Caco-2 (cell line): ENCODE data around the gene PAIP2B. TPM values are rescaled to one million over a fixed set of nuclear protein-coding genes. Genes with fewer than 3 reads are reported as not detected.

Experiments
- BruUV-seq: library from RNA; stranded (reverse); fragments of 400-500 nt; replicated peaks from 2 replicates; lab custom pipeline; 2021; lab: Mats Ljungman, UMichigan
- CTCF ChIA-PET: fragments of 300-600 bp; sonication (Branson Sonifier 250); formaldehyde crosslinking; loops from one replicate; lab custom pipeline; 2022; ENCODE audit warnings: antibody characterized with exemption; lab: Charles Lee
- POLR2A ChIA-PET: fragments of 300-600 bp; sonication (Branson Sonifier 250); formaldehyde crosslinking; loops from one replicate; lab custom pipeline; 2022; ENCODE audit warnings: antibody characterized with exemption; lab: Charles Lee
- DNase-seq, 2 experiments: peaks; one replicate each; pipeline versions ENCODE4 v3.0.0 to v3.0.0-alpha.2; 2020 to 2022
- H3K27me3 ChIP-seq: replicated peaks from 2 replicates; pipeline ENCODE4 v1.6.0; 2011; ENCODE audit warnings: low read length; ENCODE audit not compliant: control insufficient read depth, insufficient read depth
- H3K36me3 ChIP-seq: 2 replicates; pipeline ENCODE4 v1.5.1; 2011; ENCODE audit warnings: low read length; ENCODE audit not compliant: control insufficient read depth, insufficient read depth
- H3K4me1 ChIP-seq: fragments of 250-450 bp; sonication (Bioruptor Pico); 2 replicates; pipeline ENCODE4 v1.5.1; 2020; ENCODE audit warnings: mild to moderate bottlenecking
- H3K4me3 ChIP-seq: 2 replicates; pipeline ENCODE4 v1.5.1; 2011; ENCODE audit warnings: low read depth, mild to moderate bottlenecking, control low read depth, low read length
- H3K9me3 ChIP-seq: fragments of 250-450 bp; sonication (Bioruptor Pico); 2 replicates; pipeline ENCODE4 v1.5.1; 2020; ENCODE audit warnings: mild to moderate bottlenecking, moderate library complexity
- H3K27ac Mint-ChIP-seq: one replicate; pipeline ENCODE4 v1.8.0; 2022; ENCODE audit warnings: mixed read lengths; ENCODE audit not compliant: unreplicated experiment
- H3K27me3 Mint-ChIP-seq: one replicate; pipeline ENCODE4 v1.8.0; 2022; ENCODE audit warnings: mixed read lengths; ENCODE audit not compliant: insufficient read depth, unreplicated experiment
- H3K36me3 Mint-ChIP-seq: one replicate; pipeline ENCODE4 v1.8.0; 2022; ENCODE audit warnings: mild to moderate bottlenecking, mixed read lengths; ENCODE audit not compliant: insufficient read depth, unreplicated experiment
- H3K4me1 Mint-ChIP-seq: one replicate; pipeline ENCODE4 v1.8.0; 2022; ENCODE audit warnings: low read depth, mixed read lengths; ENCODE audit not compliant: unreplicated experiment
- H3K4me3 Mint-ChIP-seq: one replicate; pipeline ENCODE4 v1.8.0; 2022; ENCODE audit warnings: mild to moderate bottlenecking, moderate library complexity, mixed read lengths; ENCODE audit not compliant: unreplicated experiment
- H3K9me3 Mint-ChIP-seq: one replicate; pipeline ENCODE4 v1.8.0; 2022; ENCODE audit warnings: mixed read lengths; ENCODE audit not compliant: unreplicated experiment
- intact Hi-C: fragments of 100-400 bp; cut with micrococcal nuclease; formaldehyde crosslinking; loops from one replicate; pipeline ENCODE4 v1.10.0; 2022; ENCODE audit not compliant: unreplicated experiment
- total RNA-seq: library from RNA; stranded (reverse); gene quantifications from 2 replicates; pipeline ENCODE4 v1.2.3, GENCODE V29; 2022
- TF ChIP-seq, protein P1 (sequence below), 2 experiments: fragments of 200-600 bp in 1 of 2; IDR thresholded peaks; 1 replicate in 1 of 2; 2 replicates in 1 of 2; pipeline versions ENCODE4 v1.5.1 to v1.8.0; 2011 to 2022; ENCODE audit warnings: antibody characterized with exemption in 1 of 2, control low read depth in 1 of 2, inconsistent platforms in 1 of 2, low read depth in 1 of 2, low read length in 1 of 2, mild to moderate bottlenecking in 1 of 2, moderate library complexity in 1 of 2; ENCODE audit not compliant: insufficient read depth in 1 of 2, severe bottlenecking in 1 of 2, unreplicated experiment in 1 of 2

The PAIP2B gene
- total RNA-seq, 1 experiment from 2014 or later, result 9.9 TPM

- peaks cover 17% of the 10 kb centered on the region for H3K27me3 Mint-ChIP-seq
- DNase-seq, result no peak
- TF ChIP-seq, protein P1, sequence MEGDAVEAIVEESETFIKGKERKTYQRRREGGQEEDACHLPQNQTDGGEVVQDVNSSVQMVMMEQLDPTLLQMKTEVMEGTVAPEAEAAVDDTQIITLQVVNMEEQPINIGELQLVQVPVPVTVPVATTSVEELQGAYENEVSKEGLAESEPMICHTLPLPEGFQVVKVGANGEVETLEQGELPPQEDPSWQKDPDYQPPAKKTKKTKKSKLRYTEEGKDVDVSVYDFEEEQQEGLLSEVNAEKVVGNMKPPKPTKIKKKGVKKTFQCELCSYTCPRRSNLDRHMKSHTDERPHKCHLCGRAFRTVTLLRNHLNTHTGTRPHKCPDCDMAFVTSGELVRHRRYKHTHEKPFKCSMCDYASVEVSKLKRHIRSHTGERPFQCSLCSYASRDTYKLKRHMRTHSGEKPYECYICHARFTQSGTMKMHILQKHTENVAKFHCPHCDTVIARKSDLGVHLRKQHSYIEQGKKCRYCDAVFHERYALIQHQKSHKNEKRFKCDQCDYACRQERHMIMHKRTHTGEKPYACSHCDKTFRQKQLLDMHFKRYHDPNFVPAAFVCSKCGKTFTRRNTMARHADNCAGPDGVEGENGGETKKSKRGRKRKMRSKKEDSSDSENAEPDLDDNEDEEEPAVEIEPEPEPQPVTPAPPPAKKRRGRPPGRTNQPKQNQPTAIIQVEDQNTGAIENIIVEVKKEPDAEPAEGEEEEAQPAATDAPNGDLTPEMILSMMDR (IDR thresholded peaks at IDR 0.05; ENCODE audit: insufficient read depth in 1 of 2, low read depth in 1 of 2, low read length in 1 of 2, severe bottlenecking in 1 of 2, unreplicated experiment in 1 of 2), result no peak
- no TSS peak for BruUV-seq
- Histone ChIP-seq H3K9me3 (no peaks in the 10 kb centered on the region), H3K27me3 (no peaks in the 10 kb centered on the region), H3K36me3 (no peaks in the 10 kb centered on the region), H3K4me3 (no peak overlapping the region), H3K4me1 (no peaks in the 10 kb centered on the region)
- intact Hi-C loops, result no loop called here
- H3K9me3 Mint-ChIP-seq, result peaks cover 8% of the 10 kb centered on the region
- H3K4me3 Mint-ChIP-seq, result no peak overlapping the region
- POLR2A ChIA-PET, result no interaction called here
- H3K27ac Mint-ChIP-seq, result no peak overlapping the region
- CTCF ChIA-PET, result no interaction called here
- H3K36me3 Mint-ChIP-seq, result no peaks in the 10 kb centered on the region
- H3K4me1 Mint-ChIP-seq, result no peaks in the 10 kb centered on the region
Measured at GRCh38 chr2:71254776-71255175, 27.9 kb upstream of the PAIP2B start.

DNA sequence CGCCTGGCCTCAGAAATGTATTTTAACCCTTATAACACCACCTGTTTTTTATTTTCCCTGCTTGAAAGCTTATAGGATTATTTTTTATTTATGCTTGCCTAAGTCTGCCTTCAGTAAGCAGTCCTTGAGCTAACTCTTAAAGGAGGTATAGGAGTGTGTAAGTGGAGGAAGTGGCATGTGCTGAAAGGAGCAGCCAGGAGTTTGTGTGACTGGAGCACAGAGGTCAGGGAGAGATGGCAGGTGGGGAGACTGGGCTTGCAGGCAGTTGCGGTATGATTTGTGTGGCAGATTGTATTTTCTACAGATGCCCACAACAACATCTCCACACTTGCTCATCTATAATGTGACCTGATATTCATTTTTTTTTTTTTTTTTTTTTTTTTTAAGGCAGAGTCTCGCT, 27.2 kb upstream of the PAIP2B start:
- ChIA-PET CTCF (no interaction called here), POLR2A (no interaction called here)
- Histone ChIP-seq H3K27me3 (no peaks in the 10 kb centered on the region), H3K36me3 (no peaks in the 10 kb centered on the region), H3K4me1 (no peaks in the 10 kb centered on the region), H3K4me3 (no peak overlapping the region), H3K9me3 (no peaks in the 10 kb centered on the region)
- no TSS peak for BruUV-seq
- H3K9me3 Mint-ChIP-seq, result peaks cover 11% of the 10 kb centered on the region
- intact Hi-C loops, result no loop called here
- peaks cover 13% of the 10 kb centered on the region for H3K27me3 Mint-ChIP-seq
- no peak overlapping the region for H3K4me3 Mint-ChIP-seq
- TF ChIP-seq, protein P1 (IDR thresholded peaks at IDR 0.05; ENCODE audit: insufficient read depth in 1 of 2, low read depth in 1 of 2, low read length in 1 of 2, severe bottlenecking in 1 of 2, unreplicated experiment in 1 of 2), result no peak
- H3K4me1 Mint-ChIP-seq, result no peaks in the 10 kb centered on the region
- no peak for DNase-seq
- H3K36me3 Mint-ChIP-seq, result no peaks in the 10 kb centered on the region
- H3K27ac Mint-ChIP-seq, result no peak overlapping the region

DNA sequence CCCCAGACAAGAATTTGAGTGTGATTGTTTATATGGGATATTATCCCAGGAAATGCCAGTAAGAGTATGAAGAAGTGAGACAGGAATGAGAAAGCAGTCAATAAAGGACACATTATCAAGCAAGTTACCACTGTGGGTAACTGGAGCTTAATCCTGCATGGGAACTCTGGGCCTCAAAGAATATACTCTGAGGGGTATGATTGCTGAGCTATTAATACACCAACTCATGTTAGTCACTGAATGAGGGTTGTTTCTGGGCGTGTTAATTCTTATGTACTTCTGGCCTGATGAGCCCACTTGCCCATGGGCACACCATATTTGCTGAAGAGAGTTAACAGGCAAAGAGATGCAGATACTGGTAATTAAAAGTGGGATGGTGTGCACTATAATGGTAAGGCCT, 26.6 kb upstream of the PAIP2B start:
- peaks cover 13% of the 10 kb centered on the region for H3K27me3 Mint-ChIP-seq

More for the DNA sequence above, 26.6 kb upstream of the PAIP2B start:
- H3K4me3 ChIP-seq, result no peak overlapping the region
- H3K36me3 Mint-ChIP-seq, result no peaks in the 10 kb centered on the region
- BruUV-seq, result no TSS peak
- TF ChIP-seq, protein P1 (IDR thresholded peaks at IDR 0.05; ENCODE audit: insufficient read depth in 1 of 2, low read depth in 1 of 2, low read length in 1 of 2, severe bottlenecking in 1 of 2, unreplicated experiment in 1 of 2), result no peak
- H3K36me3 ChIP-seq, result no peaks in the 10 kb centered on the region
- no peaks in the 10 kb centered on the region for H3K4me1 ChIP-seq
- CTCF ChIA-PET, result no interaction called here
- H3K4me3 Mint-ChIP-seq, result no peak overlapping the region
- DNase-seq, result no peak
- POLR2A ChIA-PET, result no interaction called here
- no peaks in the 10 kb centered on the region for H3K4me1 Mint-ChIP-seq
- no peaks in the 10 kb centered on the region for H3K27me3 ChIP-seq
- no peak overlapping the region for H3K27ac Mint-ChIP-seq
- intact Hi-C loops, result no loop called here
- H3K9me3 Mint-ChIP-seq, result peaks cover 11% of the 10 kb centered on the region
- no peaks in the 10 kb centered on the region for H3K9me3 ChIP-seq
